H54 (cell line): ENCODE results near the gene DPH5.
"Not testable (repeated sequence)": the region's sequence is repeated elsewhere in the genome, so short reads cannot be mapped to it uniquely, and the experiment has no call there.

Experiments used
- DNase-seq: peaks from one replicate; pipeline ENCODE4 v3.0.0; 2011; ENCODE audit warnings: low spot score, mixed read lengths; ENCODE audit not compliant: insufficient read length
- FAIRE-seq: peaks from 3 replicates; lab custom pipeline; 2011; peaks lifted over from hg19 to GRCh38; lab: Jason Lieb, UNC
- POLR2A ChIP-seq: IDR thresholded peaks from 2 replicates; pipeline ENCODE4 v1.6.1; 2011; ENCODE audit warnings: low read depth, mild to moderate bottlenecking, low read length

The DPH5 gene

GRCh38 chr1:100950781-100951180 lies 74.8 kb downstream of the DPH5 start:
- FAIRE-seq (no peak), DNase-seq (no peak)
- TF ChIP-seq POLR2A = no peak

GRCh38 chr1:100950337-100950736 lies 75.2 kb downstream of the DPH5 start:
- DNase-seq = no peak
- FAIRE-seq = no peak
- no peak for TF ChIP-seq POLR2A

GRCh38 chr1:100949515-100950158 lies 75.9 kb downstream of the DPH5 start:
- FAIRE-seq, DNase-seq: not testable (repeated sequence)

- not testable (repeated sequence) for FAIRE-seq, DNase-seq
Observed at GRCh38 chr1:100948721-100949405, 76.7 kb downstream of the DPH5 start.

- DNase-seq, FAIRE-seq: not testable (repeated sequence)
Observed at GRCh38 chr1:100947816-100948215, 77.8 kb downstream of the DPH5 start.

- DNase-seq, FAIRE-seq: not testable (repeated sequence)
Observed at GRCh38 chr1:100946064-100946463, 79.5 kb downstream of the DPH5 start.

- TF ChIP-seq POLR2A = no peak
- FAIRE-seq (no peak), DNase-seq (no peak)
Observed at GRCh38 chr1:100943533-100943932, 82.1 kb downstream of the DPH5 start.

GRCh38 chr1:100942304-100943046 lies 83.1 kb downstream of the DPH5 start:
- TF ChIP-seq POLR2A = no peak
- no peak for DNase-seq
- FAIRE-seq = peak; percentile 11

- FAIRE-seq = no peak
- TF ChIP-seq POLR2A = no peak
- no peak for DNase-seq
Observed at GRCh38 chr1:100941580-100942216, 83.9 kb downstream of the DPH5 start.

GRCh38 chr1:100941098-100941527 lies 84.5 kb downstream of the DPH5 start:
- no peak for FAIRE-seq
- no peak for TF ChIP-seq POLR2A
- DNase-seq = no peak
